GM12892 (cell line): Measurements from ENCODE around the gene AUP1.
"Not testable (repeated sequence)": the region's sequence is repeated elsewhere in the genome, so short reads cannot be mapped to it uniquely, and the experiment has no call there.

Experiments
- DNase-seq: peaks from one replicate; pipeline ENCODE4 v3.0.0; 2011; ENCODE audit not compliant: insufficient read length
- FAIRE-seq: peaks from 2 replicates; lab custom pipeline; 2011; peaks lifted over from hg19 to GRCh38; lab: Jason Lieb, UNC
- POLR2A ChIP-seq: IDR thresholded peaks from 2 replicates; pipeline ENCODE4 v1.6.1; 2011; ENCODE audit warnings: low read depth, low read length, control low read depth
- POLR2AphosphoS5 ChIP-seq: IDR thresholded peaks from 2 replicates; pipeline ENCODE4 v1.6.1; 2011; ENCODE audit warnings: low read depth, low read length, control low read depth
- TAF1 ChIP-seq: IDR thresholded peaks from 2 replicates; pipeline ENCODE4 v1.6.1; 2011; ENCODE audit warnings: low read depth, mild to moderate bottlenecking, control low read depth, low read length, borderline replicate concordance

The AUP1 gene

GRCh38 chr2:74567881-74568280 is 38.4 kb upstream of the AUP1 start:
- no peak for DNase-seq
- peak; percentile 54 for FAIRE-seq
- TF ChIP-seq TAF1: no peak
- TF ChIP-seq POLR2A: no peak
- TF ChIP-seq POLR2AphosphoS5: no peak

DNA sequence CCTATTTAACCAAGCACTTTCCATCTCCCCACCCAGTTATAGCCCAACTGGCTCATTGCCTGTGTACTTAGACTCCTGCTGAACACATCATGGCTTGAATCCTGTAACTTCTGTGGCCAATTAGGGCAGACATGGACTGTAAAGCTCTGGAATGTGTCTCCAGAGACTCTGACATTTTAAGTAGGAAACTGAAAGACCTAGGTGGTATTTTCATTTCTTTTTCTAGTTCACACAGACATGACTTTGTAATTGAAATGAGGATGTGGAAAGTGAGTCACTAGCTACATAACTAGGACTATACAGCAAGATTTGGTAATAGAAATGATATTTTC is 37.2 kb upstream of the AUP1 start:
- DNase-seq (no peak), FAIRE-seq (peak; percentile 38)
- TF ChIP-seq TAF1 (no peak), POLR2A (no peak), POLR2AphosphoS5 (no peak)

GRCh38 chr2:74566076-74566753 is 36.7 kb upstream of the AUP1 start:
- no peak for FAIRE-seq

GRCh38 chr2:74564222-74564621 is 34.7 kb upstream of the AUP1 start:
- no peak for FAIRE-seq
- no peak for TF ChIP-seq POLR2AphosphoS5
- TF ChIP-seq POLR2A: no peak
- TF ChIP-seq TAF1: no peak
- no peak for DNase-seq

More at GRCh38 chr2:74566076-74566753, 36.7 kb upstream of the AUP1 start:
- TF ChIP-seq POLR2A (no peak), TAF1 (no peak), POLR2AphosphoS5 (no peak)
- no peak for DNase-seq

DNA sequence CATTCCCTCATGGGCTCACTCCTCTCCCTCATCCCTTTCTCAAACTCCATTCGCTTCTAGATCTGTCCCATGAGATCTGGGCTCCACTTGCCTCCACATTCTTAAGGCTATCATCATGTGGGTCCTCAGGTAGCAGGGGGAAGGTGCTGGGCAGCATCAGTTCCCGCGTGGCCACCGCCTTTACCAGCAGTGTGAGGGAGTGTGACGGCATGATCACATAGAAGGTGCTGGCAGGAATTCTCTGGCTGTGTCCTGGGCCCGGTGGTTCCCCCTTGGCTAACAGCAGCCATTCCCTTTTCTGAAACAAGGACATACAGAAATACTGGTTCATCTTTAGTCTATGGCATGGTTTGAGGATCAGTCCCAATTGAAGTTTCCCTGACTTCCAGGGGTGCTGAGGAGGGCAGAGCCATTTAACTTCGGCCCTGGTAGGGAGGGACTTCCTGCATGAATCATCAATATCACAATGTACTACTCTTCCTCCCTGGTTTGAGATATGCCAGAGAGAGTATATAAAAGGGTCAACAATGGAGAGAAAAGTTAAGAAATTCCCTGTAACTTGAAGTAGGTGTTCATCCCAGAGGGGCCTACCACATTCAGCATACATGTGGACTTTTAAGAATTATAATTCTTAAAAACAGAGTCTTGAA is 32.7 kb upstream of the AUP1 start:
- no peak for TF ChIP-seq POLR2AphosphoS5
- TF ChIP-seq TAF1: no peak
- TF ChIP-seq POLR2A: no peak
- FAIRE-seq (no peak), DNase-seq (no peak)

GRCh38 chr2:74561022-74561421 is 31.5 kb upstream of the AUP1 start:
- not testable (repeated sequence) for DNase-seq, FAIRE-seq

- FAIRE-seq (no peak), DNase-seq (no peak)
- no peak for TF ChIP-seq POLR2AphosphoS5
- no peak for TF ChIP-seq TAF1
- peak; percentile 12; the same call in 1 of the 2 replicates for TF ChIP-seq POLR2A
Measured at GRCh38 chr2:74560591-74560990, 31.1 kb upstream of the AUP1 start.

GRCh38 chr2:74559912-74560311 is 30.4 kb upstream of the AUP1 start:
- no peak for DNase-seq
- TF ChIP-seq TAF1 (no peak), POLR2AphosphoS5 (no peak), POLR2A (no peak)
- no peak for FAIRE-seq

DNA sequence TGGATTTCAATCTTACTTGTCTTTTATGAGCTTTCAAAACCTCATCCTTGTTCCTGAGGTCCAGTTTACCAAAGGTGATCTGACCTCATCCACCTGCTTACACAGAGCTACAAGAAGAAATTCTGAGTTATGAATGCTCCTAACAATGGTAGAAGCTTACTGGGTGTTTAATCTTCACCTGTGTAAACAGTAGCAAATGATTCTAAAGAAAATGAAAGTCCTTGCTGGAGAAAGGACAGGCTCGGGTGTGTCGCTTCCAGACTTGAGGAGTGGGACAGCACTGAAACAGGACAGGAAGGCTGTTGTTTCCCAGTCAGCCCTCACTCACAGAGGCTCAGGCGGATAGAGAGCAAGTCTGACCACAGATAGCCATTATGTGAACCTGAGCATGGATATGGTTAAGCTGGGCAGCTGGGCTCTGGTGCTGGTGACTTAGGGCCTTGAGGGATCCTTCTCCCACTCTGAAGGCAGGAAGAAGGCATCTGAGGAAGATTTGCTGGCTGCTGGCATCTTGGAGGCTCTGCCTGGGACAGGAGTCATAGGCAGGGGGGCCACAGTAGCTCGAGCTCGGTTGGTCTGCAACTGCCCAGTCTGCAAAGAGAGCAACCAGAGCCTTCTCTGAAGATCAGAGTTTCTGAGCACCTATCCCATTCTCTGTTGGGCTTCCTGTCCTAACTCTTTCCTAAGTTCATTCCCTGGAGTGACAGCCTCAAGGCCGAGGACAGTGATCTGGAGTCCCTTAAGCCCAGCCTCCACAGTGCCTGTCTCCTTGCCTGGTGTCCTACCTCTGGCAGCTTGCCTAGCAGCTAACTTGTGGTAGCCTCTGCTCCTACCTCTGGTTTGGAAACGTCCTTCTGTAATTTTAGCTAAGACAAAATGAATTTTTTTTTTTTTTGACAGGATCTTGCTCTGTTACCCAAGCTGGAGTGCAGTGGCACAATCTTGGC is 29.1 kb upstream of the AUP1 start:
- DNase-seq (no peak), FAIRE-seq (no peak)
- TF ChIP-seq TAF1: no peak
- TF ChIP-seq POLR2AphosphoS5: peak; percentile 15; the same call in 1 of the 2 replicates
- 0 out of 2 replicates have a peak, but pooled peaks have one; percentile 21 for TF ChIP-seq POLR2A

DNA sequence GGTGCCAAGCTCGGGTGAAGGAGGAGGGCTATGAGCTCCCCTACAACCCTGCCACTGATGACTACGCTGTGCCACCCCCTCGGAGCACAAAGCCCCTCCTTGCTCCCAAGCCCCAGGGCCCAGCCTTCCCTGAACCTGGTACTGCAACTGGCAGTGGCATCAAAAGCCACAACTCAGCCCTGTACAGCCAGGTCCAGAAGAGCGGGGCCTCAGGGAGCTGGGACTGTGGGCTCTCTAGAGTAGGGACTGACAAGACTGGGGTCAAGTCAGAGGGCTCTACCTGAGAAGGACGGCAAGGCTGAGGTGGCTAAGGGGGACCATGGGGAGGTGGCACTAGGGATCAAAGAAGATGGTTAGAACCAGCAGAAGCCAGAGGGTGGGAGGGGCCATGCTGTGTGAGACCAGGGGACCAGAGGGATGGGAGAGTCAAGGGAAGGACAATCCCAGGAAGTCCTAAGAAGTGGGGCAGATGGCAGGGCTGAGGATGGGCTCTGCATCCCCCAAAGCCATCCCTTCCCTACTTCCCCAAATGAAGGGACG is 27.4 kb upstream of the AUP1 start:
- no peak for FAIRE-seq
- TF ChIP-seq POLR2A (peak; percentile 41; the same call in 1 of the 2 replicates), TAF1 (no peak)
- no peak for DNase-seq

DNA sequence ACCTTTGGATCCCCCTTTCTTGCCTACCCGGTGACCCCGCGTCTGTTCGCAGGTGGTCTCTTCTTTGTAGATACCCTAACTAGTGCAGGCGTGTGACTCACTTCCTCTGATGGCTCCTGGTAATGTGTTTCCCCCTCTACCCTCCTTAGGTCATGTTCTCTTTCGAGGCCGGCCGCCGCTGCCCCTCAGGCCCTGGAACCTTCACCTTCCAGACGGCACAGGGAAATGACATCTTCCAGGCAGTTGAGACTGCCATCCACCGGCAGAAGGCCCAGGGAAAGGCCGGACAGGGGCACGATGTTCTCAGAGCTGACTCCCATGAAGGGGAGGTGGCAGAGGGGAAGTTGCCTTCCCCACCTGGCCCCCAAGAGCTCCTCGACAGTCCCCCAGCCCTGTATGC is 26.7 kb upstream of the AUP1 start:
- DNase-seq (no peak), FAIRE-seq (no peak)
- TF ChIP-seq TAF1: no peak
- TF ChIP-seq POLR2AphosphoS5: no peak; the same call in 1 of the 2 replicates
- no peak for TF ChIP-seq POLR2A
